Cardiac fibroblast (primary cell): ENCODE results near the gene KCNQ5.

Experiments
- DNase-seq, 2 donors: peaks; one replicate each; pipeline versions ENCODE4 v3.0.0 to v3.0.0-alpha.2; 2010; ENCODE audit warnings: low read depth in 2 of 2
- H3K4me3 ChIP-seq, 2 donors: replicated peaks in 1 of 2; 1 replicate in 1 of 2; 2 replicates in 1 of 2; pipeline ENCODE4 v1.5.1; 2011; ENCODE audit warnings: low read depth in 2 of 2, low read length in 2 of 2, mild to moderate bottlenecking in 2 of 2, moderate library complexity in 1 of 2
- TF ChIP-seq, protein P1 (sequence below): IDR thresholded peaks from one replicate; pipeline ENCODE4 v1.5.1; 2011; ENCODE audit warnings: low read depth, mild to moderate bottlenecking, low read length, inconsistent platforms

KCNQ5 gene

GRCh38 chr6:73076211-73076954 lies 454.5 kb downstream of the KCNQ5 start:
- H3K4me3 ChIP-seq: no peak overlapping the region
- TF ChIP-seq, protein P1, sequence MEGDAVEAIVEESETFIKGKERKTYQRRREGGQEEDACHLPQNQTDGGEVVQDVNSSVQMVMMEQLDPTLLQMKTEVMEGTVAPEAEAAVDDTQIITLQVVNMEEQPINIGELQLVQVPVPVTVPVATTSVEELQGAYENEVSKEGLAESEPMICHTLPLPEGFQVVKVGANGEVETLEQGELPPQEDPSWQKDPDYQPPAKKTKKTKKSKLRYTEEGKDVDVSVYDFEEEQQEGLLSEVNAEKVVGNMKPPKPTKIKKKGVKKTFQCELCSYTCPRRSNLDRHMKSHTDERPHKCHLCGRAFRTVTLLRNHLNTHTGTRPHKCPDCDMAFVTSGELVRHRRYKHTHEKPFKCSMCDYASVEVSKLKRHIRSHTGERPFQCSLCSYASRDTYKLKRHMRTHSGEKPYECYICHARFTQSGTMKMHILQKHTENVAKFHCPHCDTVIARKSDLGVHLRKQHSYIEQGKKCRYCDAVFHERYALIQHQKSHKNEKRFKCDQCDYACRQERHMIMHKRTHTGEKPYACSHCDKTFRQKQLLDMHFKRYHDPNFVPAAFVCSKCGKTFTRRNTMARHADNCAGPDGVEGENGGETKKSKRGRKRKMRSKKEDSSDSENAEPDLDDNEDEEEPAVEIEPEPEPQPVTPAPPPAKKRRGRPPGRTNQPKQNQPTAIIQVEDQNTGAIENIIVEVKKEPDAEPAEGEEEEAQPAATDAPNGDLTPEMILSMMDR: no peak
- no peak for DNase-seq

- H3K4me3 ChIP-seq: no peak overlapping the region
- DNase-seq: no peak
- TF ChIP-seq, protein P1: no peak
Measured at GRCh38 chr6:73078333-73078862, 456.5 kb downstream of the KCNQ5 start.

DNA sequence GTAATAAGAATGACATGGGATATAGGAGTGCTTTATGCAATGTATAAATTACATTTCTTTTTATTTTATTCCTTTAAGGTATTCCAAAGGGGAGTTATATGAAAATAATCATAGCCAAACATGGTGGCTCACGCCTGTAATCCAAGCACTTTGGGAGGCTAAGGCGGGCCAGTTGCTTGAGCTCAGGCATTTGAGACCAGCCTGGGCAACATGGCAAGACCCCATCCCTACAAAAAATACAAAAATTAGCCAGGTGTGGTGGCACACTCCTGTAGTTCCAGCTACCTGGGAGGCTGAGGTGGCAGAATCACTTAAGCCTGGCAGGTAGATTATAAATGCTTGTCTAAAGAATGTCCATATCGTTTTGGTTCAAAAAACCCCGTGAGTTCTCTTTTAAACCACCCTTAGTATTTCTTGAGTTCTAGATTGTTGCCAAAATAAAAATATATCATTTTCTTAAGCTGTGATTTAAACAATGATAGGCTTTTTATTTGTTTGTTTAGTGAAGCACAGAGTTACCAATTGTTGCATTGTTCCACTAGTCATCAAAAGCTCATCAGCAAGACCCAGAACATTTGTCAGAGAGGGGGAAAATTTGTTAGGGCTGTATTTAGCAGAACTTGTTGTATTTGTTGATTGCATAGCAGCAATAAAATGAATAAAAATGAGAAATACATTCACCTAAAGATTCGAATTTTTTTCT lies 457.2 kb downstream of the KCNQ5 start:
- no peak overlapping the region for H3K4me3 ChIP-seq
- TF ChIP-seq, protein P1: no peak
- DNase-seq: peak; percentile 3 to 55

DNA sequence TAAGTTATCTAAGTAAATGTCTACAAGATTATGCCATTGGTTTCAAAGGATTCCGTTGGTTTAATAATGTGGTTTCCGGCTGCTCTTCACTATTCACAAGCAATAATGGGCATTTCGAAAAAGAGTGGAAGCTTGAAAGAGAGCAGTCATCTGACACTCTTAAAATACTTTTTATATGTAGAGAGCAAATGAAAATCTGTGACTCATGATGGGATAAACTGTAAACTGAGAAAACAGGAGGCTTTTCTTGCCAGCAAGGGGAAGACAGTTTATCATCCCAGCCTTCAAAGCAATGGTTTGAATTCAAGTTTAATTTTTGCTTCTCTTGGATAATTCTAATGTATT lies 457.7 kb downstream of the KCNQ5 start:
- TF ChIP-seq, protein P1: no peak
- DNase-seq: peak; percentile 50 to 69
- no peak overlapping the region for H3K4me3 ChIP-seq

GRCh38 chr6:73079978-73080377 lies 458.1 kb downstream of the KCNQ5 start:
- no peak overlapping the region for H3K4me3 ChIP-seq
- TF ChIP-seq, protein P1: no peak
- peak in 1 of 2 donors; percentile 35 for DNase-seq

- TF ChIP-seq, protein P1: no peak
- no peak overlapping the region for H3K4me3 ChIP-seq
- no peak for DNase-seq
Measured at GRCh38 chr6:73081955-73082354, 460.1 kb downstream of the KCNQ5 start.
